Measurements from ENCODE around the gene PGRMC1. TPM values are rescaled to one million over a fixed set of nuclear protein-coding genes. Genes with fewer than 3 reads are reported as not detected.
"Not testable (repeated sequence)": the region's sequence is repeated elsewhere in the genome, so short reads cannot be mapped to it uniquely, and the experiment has no call there.

Gene PGRMC1
- total RNA-seq, 1 donor from 2014 or later, result 101 TPM

DNA sequence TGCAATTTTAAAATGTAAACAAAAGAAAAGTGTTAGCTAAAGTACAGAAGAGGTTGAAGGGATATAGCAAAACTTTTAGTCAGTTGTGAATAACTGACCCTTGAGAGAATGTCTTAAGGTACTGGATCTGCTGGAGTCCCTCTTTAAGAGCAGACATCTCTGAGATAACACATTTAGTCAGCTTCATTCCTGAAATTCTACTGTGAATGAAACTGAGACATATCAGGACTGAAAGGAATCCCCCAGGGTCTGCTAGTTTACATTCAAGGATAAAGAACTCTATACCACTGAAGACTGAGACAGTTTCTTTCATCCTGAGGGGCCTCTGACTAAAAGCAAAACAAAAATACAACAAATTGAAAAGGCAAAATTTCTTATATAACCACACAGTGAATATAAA is 54.4 kb downstream of the PGRMC1 start:
- no peaks in the 10 kb centered on the region for H3K27me3 ChIP-seq
- no peaks in the 10 kb centered on the region for H3K9me3 ChIP-seq
- DNase-seq (ENCODE audit: extremely low spot score in 2 of 2), result no peak
- H3K36me3 ChIP-seq, result no peaks in the 10 kb centered on the region
- intact Hi-C loops (cut with DNase I), result no loop called here
- H3K4me3 ChIP-seq, result no peak overlapping the region
- no peak overlapping the region for H3K27ac ChIP-seq
- TF ChIP-seq POLR2AphosphoS5 (IDR thresholded peaks at IDR 0.05; ENCODE audit: insufficient read depth in 1 of 2, low read depth in 1 of 2) (no peak), POLR2A (IDR thresholded peaks at IDR 0.05) (no peak)
- TF ChIP-seq, protein P1, sequence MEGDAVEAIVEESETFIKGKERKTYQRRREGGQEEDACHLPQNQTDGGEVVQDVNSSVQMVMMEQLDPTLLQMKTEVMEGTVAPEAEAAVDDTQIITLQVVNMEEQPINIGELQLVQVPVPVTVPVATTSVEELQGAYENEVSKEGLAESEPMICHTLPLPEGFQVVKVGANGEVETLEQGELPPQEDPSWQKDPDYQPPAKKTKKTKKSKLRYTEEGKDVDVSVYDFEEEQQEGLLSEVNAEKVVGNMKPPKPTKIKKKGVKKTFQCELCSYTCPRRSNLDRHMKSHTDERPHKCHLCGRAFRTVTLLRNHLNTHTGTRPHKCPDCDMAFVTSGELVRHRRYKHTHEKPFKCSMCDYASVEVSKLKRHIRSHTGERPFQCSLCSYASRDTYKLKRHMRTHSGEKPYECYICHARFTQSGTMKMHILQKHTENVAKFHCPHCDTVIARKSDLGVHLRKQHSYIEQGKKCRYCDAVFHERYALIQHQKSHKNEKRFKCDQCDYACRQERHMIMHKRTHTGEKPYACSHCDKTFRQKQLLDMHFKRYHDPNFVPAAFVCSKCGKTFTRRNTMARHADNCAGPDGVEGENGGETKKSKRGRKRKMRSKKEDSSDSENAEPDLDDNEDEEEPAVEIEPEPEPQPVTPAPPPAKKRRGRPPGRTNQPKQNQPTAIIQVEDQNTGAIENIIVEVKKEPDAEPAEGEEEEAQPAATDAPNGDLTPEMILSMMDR (IDR thresholded peaks at IDR 0.05), result no peak
- no peaks in the 10 kb centered on the region for H3K4me1 ChIP-seq

- H3K36me3 ChIP-seq; H3K9me3 ChIP-seq; H3K27ac ChIP-seq; H3K27me3 ChIP-seq; H3K4me3 ChIP-seq; H3K4me1 ChIP-seq; DNase-seq (ENCODE audit: extremely low spot score in 2 of 2); intact Hi-C loops (cut with DNase I): not testable (repeated sequence)
These were observed 55.2 kb downstream of the PGRMC1 start for GRCh38 chrX:119291246-119291645.

GRCh38 chrX:119292445-119292844 is 56.4 kb downstream of the PGRMC1 start:
- intact Hi-C loops (cut with DNase I), result no loop called here
- H3K9me3 ChIP-seq, result no peaks in the 10 kb centered on the region
- H3K4me3 ChIP-seq, result no peak overlapping the region
- no peaks in the 10 kb centered on the region for H3K4me1 ChIP-seq
- no peaks in the 10 kb centered on the region for H3K27me3 ChIP-seq
- no peak overlapping the region for H3K27ac ChIP-seq
- no peak for DNase-seq (ENCODE audit: extremely low spot score in 2 of 2)
- no peaks in the 10 kb centered on the region for H3K36me3 ChIP-seq
- TF ChIP-seq, protein P1 (IDR thresholded peaks at IDR 0.05), result no peak
- no peak for TF ChIP-seq POLR2A (IDR thresholded peaks at IDR 0.05)
- no peak for TF ChIP-seq POLR2AphosphoS5 (IDR thresholded peaks at IDR 0.05; ENCODE audit: insufficient read depth in 1 of 2, low read depth in 1 of 2)

Other genes starting within 250 kb of the PGRMC1 start
- not detected for gene CT47C1, start 163.3 kb upstream of the PGRMC1 start, total RNA-seq
- not detected for gene KIAA1210, start 108.5 kb upstream of the PGRMC1 start, total RNA-seq
- 25.5 TPM for gene SLC25A43, start 163.1 kb downstream of the PGRMC1 start, total RNA-seq
- gene SLC25A5, start 232.2 kb downstream of the PGRMC1 start, total RNA-seq, result 303 TPM

Measured in vagina (tissue), 2 donors.